Neural progenitor cell (in vitro differentiated cells): ENCODE results near the gene ANO3. TPM values are rescaled to one million over a fixed set of nuclear protein-coding genes. Genes with fewer than 3 reads are reported as not detected.

Source experiments
- DNase-seq: peaks from one replicate; pipeline ENCODE4 v3.0.0-alpha.2; 2016; ENCODE audit warnings: low spot score
- H2AFZ ChIP-seq: fragments of 200-600 bp; sonication (generic); replicated peaks from 2 replicates; pipeline ENCODE4 v1.6.1; 2016; ENCODE audit warnings: antibody characterized with exemption
- H3F3A ChIP-seq: fragments of 200-600 bp; sonication (generic); 2 replicates; pipeline ENCODE4 v1.6.1; 2016; ENCODE audit warnings: antibody characterized with exemption, low read depth
- H3K27ac ChIP-seq: fragments of 200-600 bp; sonication (generic); 2 replicates; pipeline ENCODE4 v1.5.1; 2016; ENCODE audit warnings: mild to moderate bottlenecking
- H3K27me3 ChIP-seq: fragments of 200-600 bp; sonication (generic); 2 replicates; pipeline ENCODE4 v1.6.1; 2016; ENCODE audit warnings: mild to moderate bottlenecking, moderate library complexity
- H3K36me3 ChIP-seq: fragments of 200-600 bp; sonication (generic); 2 replicates; pipeline ENCODE4 v1.5.1; 2016
- H3K4me1 ChIP-seq: fragments of 200-600 bp; sonication (generic); 2 replicates; pipeline ENCODE4 v1.6.1; 2016; ENCODE audit warnings: mixed run types
- H3K4me2 ChIP-seq: fragments of 200-600 bp; sonication (generic); 2 replicates; pipeline ENCODE4 v1.6.1; 2016
- H3K4me3 ChIP-seq: fragments of 200-600 bp; sonication (generic); 2 replicates; pipeline ENCODE4 v1.5.1; 2016
- H3K79me2 ChIP-seq: fragments of 200-600 bp; sonication (generic); 2 replicates; pipeline ENCODE4 v1.6.1; 2016; ENCODE audit warnings: low read depth
- H3K9ac ChIP-seq: fragments of 200-600 bp; sonication (generic); 2 replicates; pipeline ENCODE4 v1.6.1; 2016
- H3K9me3 ChIP-seq: fragments of 200-600 bp; sonication (generic); 2 replicates; pipeline ENCODE4 v1.5.1; 2016; ENCODE audit warnings: low read depth
- H4K20me1 ChIP-seq: fragments of 200-600 bp; sonication (generic); 2 replicates; pipeline ENCODE4 v1.6.1; 2016; ENCODE audit warnings: low read depth
- H3K27ac Mint-ChIP-seq: 3 replicates; pipeline ENCODE4 v1.8.0; 2021; ENCODE audit warnings: mixed read lengths
- H3K27me3 Mint-ChIP-seq: 2 replicates; pipeline ENCODE4 v1.8.0; 2022; ENCODE audit warnings: low read depth, mild to moderate bottlenecking, inconsistent platforms, moderate library complexity, mixed read lengths; ENCODE audit not compliant: insufficient read depth
- H3K36me3 Mint-ChIP-seq: 3 replicates; pipeline ENCODE4 v1.8.0; 2021; ENCODE audit warnings: mixed read lengths
- H3K4me1 Mint-ChIP-seq: 3 replicates; pipeline ENCODE4 v1.8.0; 2021; ENCODE audit warnings: mixed read lengths
- H3K4me3 Mint-ChIP-seq: 3 replicates; pipeline ENCODE4 v1.8.0; 2021; ENCODE audit warnings: mild to moderate bottlenecking, moderate library complexity, mixed read lengths
- H3K9me3 Mint-ChIP-seq: 3 replicates; pipeline ENCODE4 v1.8.0; 2020; ENCODE audit warnings: mixed read lengths
- CTCF ChIP-seq: fragments of 200-600 bp; sonication (generic); IDR thresholded peaks from 2 replicates; pipeline ENCODE4 v1.5.1; 2017; ENCODE audit warnings: antibody characterized with exemption, mild to moderate bottlenecking
- EZH2 ChIP-seq: fragments of 200-600 bp; sonication (generic); IDR thresholded peaks from 2 replicates; pipeline ENCODE4 v1.6.1; 2017; ENCODE audit warnings: antibody characterized with exemption, mild to moderate bottlenecking, moderate library complexity
- EZH2phosphoT487 ChIP-seq: fragments of 200-600 bp; sonication (generic); IDR thresholded peaks from 2 replicates; pipeline ENCODE4 v1.6.1; 2017; ENCODE audit warnings: antibody characterized with exemption
- total RNA-seq: library from RNA; depleted of rRNA; stranded (reverse); fragments of >200 nt; gene quantifications from 2 replicates; pipeline ENCODE4 v1.2.3, GENCODE V29; 2015; ENCODE audit warnings: low replicate concordance

ANO3 gene
- total RNA-seq, 1 donor from 2014 or later = 2.5 TPM

GRCh38 chr11:26319906-26320305 is 12.0 kb upstream of the ANO3 start:
- H2AFZ ChIP-seq = peak overlapping the region; percentile 7

GRCh38 chr11:26321516-26321915 is 10.4 kb upstream of the ANO3 start:
- no peak overlapping the region for H2AFZ ChIP-seq
- no peak overlapping the region for H3K4me2 ChIP-seq
- H3K27ac ChIP-seq = no peak overlapping the region
- DNase-seq = no peak
- Mint-ChIP-seq H3K9me3 (no peaks in the 10 kb centered on the region), H3K36me3 (no peaks in the 10 kb centered on the region), H3K4me3 (no peak overlapping the region), H3K4me1 (peaks cover 8% of the 10 kb centered on the region), H3K27me3 (no peaks in the 10 kb centered on the region), H3K27ac (no peak overlapping the region)
- H3K9ac ChIP-seq = no peak overlapping the region
- no peaks in the 10 kb centered on the region for H3K9me3 ChIP-seq
- H3K79me2 ChIP-seq = no peaks in the 10 kb centered on the region
- no peaks in the 10 kb centered on the region for H3K36me3 ChIP-seq
- H3F3A ChIP-seq = no peaks in the 10 kb centered on the region
- H4K20me1 ChIP-seq = no peaks in the 10 kb centered on the region
- TF ChIP-seq CTCF (no peak), EZH2 (no peak), EZH2phosphoT487 (no peak)
- H3K27me3 ChIP-seq = no peaks in the 10 kb centered on the region
- H3K4me1 ChIP-seq = peaks cover 11% of the 10 kb centered on the region
- H3K4me3 ChIP-seq = no peak overlapping the region

More at GRCh38 chr11:26319906-26320305, 12.0 kb upstream of the ANO3 start:
- Histone ChIP-seq H3K4me3 (no peak overlapping the region), H3K27me3 (no peaks in the 10 kb centered on the region), H4K20me1 (no peaks in the 10 kb centered on the region), H3K4me1 (peaks cover 11% of the 10 kb centered on the region), H3K4me2 (no peak overlapping the region), H3K36me3 (no peaks in the 10 kb centered on the region), H3K9ac (no peak overlapping the region), H3K9me3 (no peaks in the 10 kb centered on the region), H3F3A (no peaks in the 10 kb centered on the region), H3K79me2 (no peaks in the 10 kb centered on the region), H3K27ac (no peak overlapping the region)
- no peaks in the 10 kb centered on the region for H3K27me3 Mint-ChIP-seq
- peak overlapping the region; percentile 16 for H3K27ac Mint-ChIP-seq
- no peak overlapping the region for H3K4me3 Mint-ChIP-seq
- H3K4me1 Mint-ChIP-seq = peaks cover 11% of the 10 kb centered on the region
- H3K36me3 Mint-ChIP-seq = no peaks in the 10 kb centered on the region
- no peaks in the 10 kb centered on the region for H3K9me3 Mint-ChIP-seq
- DNase-seq = peak; percentile 55
- no peak for TF ChIP-seq EZH2phosphoT487
- TF ChIP-seq CTCF = no peak

GRCh38 chr11:26322335-26323067 is 9.4 kb upstream of the ANO3 start:
- Mint-ChIP-seq H3K9me3 (no peaks in the 10 kb centered on the region), H3K4me1 (peaks cover 5% of the 10 kb centered on the region), H3K27ac (no peak overlapping the region), H3K36me3 (no peaks in the 10 kb centered on the region), H3K27me3 (no peaks in the 10 kb centered on the region), H3K4me3 (no peak overlapping the region)
- Histone ChIP-seq H3K4me1 (peaks cover 11% of the 10 kb centered on the region), H3K36me3 (no peaks in the 10 kb centered on the region), H3K4me3 (no peak overlapping the region), H3K27ac (no peak overlapping the region), H3K9me3 (no peaks in the 10 kb centered on the region), H3K27me3 (no peaks in the 10 kb centered on the region), H3F3A (no peaks in the 10 kb centered on the region), H3K79me2 (no peaks in the 10 kb centered on the region), H3K9ac (no peak overlapping the region), H4K20me1 (no peaks in the 10 kb centered on the region), H3K4me2 (no peak overlapping the region), H2AFZ (no peak overlapping the region)
- TF ChIP-seq CTCF (no peak), EZH2 (no peak), EZH2phosphoT487 (no peak)
- no peak for DNase-seq
